ENCODE results near the gene VPS9D1.

DNA sequence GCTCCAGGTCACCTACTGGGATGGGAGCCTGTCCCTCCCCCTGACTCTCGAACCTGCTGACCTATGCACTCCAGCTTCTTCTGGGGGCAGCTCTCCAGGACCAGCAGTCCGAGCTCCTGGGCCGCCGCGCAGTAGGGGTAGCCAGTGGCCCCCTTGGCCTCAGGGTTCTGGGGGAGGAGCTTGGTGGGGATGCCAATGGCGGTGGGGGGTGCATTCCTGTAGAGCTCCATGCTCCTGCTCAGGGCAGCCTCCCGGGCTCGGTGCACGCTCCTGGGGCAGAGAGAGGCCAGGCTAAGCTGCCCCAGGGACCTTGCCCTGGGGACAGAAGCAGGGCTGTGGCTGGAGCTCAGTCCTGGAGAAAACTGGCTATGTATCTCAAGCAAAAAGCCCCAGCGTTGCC is 11.5 kb downstream of the VPS9D1 start:
- TF ChIP-seq, protein P1, sequence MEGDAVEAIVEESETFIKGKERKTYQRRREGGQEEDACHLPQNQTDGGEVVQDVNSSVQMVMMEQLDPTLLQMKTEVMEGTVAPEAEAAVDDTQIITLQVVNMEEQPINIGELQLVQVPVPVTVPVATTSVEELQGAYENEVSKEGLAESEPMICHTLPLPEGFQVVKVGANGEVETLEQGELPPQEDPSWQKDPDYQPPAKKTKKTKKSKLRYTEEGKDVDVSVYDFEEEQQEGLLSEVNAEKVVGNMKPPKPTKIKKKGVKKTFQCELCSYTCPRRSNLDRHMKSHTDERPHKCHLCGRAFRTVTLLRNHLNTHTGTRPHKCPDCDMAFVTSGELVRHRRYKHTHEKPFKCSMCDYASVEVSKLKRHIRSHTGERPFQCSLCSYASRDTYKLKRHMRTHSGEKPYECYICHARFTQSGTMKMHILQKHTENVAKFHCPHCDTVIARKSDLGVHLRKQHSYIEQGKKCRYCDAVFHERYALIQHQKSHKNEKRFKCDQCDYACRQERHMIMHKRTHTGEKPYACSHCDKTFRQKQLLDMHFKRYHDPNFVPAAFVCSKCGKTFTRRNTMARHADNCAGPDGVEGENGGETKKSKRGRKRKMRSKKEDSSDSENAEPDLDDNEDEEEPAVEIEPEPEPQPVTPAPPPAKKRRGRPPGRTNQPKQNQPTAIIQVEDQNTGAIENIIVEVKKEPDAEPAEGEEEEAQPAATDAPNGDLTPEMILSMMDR (conservative IDR thresholded peaks at IDR 0.05) = no peak
- TF ChIP-seq ZFX (IDR thresholded peaks at IDR 0.05) = no peak

All from C4-2B (cell line).